Prostate gland (tissue), 2 donors: ENCODE results near the gene RTN4RL1. TPM values are rescaled to one million over a fixed set of nuclear protein-coding genes. Genes with fewer than 3 reads are reported as not detected.

ENCODE experiments used
- DNase-seq: peaks from one replicate; pipeline ENCODE4 v3.0.0-alpha.2; 2019; ENCODE audit warnings: low spot score
- H3K27ac ChIP-seq, 2 donors: fragments of 200-600 bp; sonication (generic); 2 replicates each; pipeline ENCODE4 v1.5.1; 2017 to 2019
- H3K27me3 ChIP-seq: fragments of 200-600 bp; sonication (generic); replicated peaks from 2 replicates; pipeline ENCODE4 v1.5.1; 2019; ENCODE audit not compliant: insufficient read depth
- H3K36me3 ChIP-seq, 2 donors: fragments of 200-600 bp; sonication (generic); 1 replicate in 1 of 2; 2 replicates in 1 of 2; pipeline versions ENCODE4 v1.5.1 to v1.8.1; 2017 to 2019
- H3K4me1 ChIP-seq: fragments of 200-600 bp; sonication (generic); replicated peaks from 2 replicates; pipeline ENCODE4 v1.5.1; 2019
- H3K4me3 ChIP-seq, 2 donors: fragments of 200-600 bp; sonication (generic); 2 replicates each; pipeline ENCODE4 v1.5.1; 2017 to 2019
- H3K9me3 ChIP-seq: fragments of 200-600 bp; sonication (generic); 2 replicates; pipeline ENCODE4 v1.5.1; 2017
- POLR2A ChIP-seq: fragments of 450-650 bp; IDR thresholded peaks from one replicate; pipeline ENCODE4 v1.6.1; 2016; ENCODE audit warnings: antibody characterized with exemption, mild to moderate bottlenecking
- POLR2AphosphoS5 ChIP-seq: sonication (generic); formaldehyde crosslinking; IDR thresholded peaks from one replicate; pipeline ENCODE4 v1.6.1; 2017; ENCODE audit warnings: antibody characterized with exemption
- WGBS: methylation state at CpG from one replicate; pipeline ENCODE4 v1.1.5; 2018; 5-methylcytosine and 5-hydroxymethylcytosine counted together
- intact Hi-C: fragments of 100-400 bp; cut with DNase I; formaldehyde crosslinking; loops from one replicate; pipeline ENCODE4 v1.14.2; 2022
- total RNA-seq, 2 donors: library from RNA; depleted of rRNA; stranded (reverse); fragments of >200 nt; gene quantifications; one replicate each; pipeline ENCODE4 v1.1.0, GENCODE V29; 2016
- TF ChIP-seq, protein P1 (sequence below), 4 experiments: fragments of 200-600 bp in 2 of 4; fragments of 450-650 bp in 2 of 4; sonication (generic) in 2 of 4; IDR thresholded peaks; 1 replicate in 3 of 4; 2 replicates in 1 of 4; pipeline ENCODE4 v1.5.1; 2016 to 2019; ENCODE audit warnings: antibody characterized with exemption in 4 of 4, mild to moderate bottlenecking in 2 of 4, moderate library complexity in 2 of 4

RTN4RL1 gene
- total RNA-seq, 2 donors from 2014 or later = 8.3 to 21.5 TPM

DNA sequence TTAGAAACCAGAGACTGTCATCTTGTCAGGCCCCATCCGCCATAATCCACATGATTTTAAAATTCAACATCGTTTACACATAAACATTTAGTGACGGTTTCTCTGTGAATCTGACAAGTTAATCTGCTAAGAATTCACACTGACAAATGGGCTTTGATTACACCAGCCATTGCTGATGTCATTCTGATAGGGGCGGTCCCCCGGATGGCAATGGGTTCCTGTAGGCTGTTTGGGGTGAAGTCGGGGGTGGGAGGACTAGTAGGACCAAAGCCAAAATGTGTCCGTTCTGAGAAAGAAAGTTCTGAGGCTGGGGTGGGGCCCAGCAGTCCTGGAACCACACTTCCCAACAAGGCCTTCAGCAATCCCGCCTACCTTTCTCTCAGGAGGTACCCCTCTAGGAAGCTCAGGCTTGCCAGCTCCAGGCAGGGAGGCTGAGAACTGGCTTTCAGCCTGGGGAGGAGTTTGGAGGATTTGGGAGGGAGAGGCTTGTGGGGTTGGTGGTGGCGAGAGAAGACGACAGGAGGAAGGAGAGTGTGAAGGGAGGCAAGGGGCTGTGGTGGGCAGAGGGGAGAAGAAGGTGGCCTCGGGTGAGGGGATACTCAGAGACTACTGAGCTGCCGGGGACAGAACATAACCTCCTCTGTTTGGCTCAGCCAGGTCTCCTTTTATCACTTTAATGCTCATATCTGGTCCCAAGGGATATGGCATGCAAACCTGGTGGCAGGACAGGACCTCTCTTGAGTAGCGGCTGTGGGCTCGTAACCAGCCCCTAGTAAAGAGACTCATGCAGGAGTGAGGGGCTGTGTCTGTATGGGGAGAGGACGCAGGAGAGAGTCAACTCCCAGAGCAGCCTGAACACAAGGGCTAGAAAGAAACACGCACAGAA is 38.4 kb upstream of the RTN4RL1 start:
- no peak overlapping the region for H3K4me3 ChIP-seq
- H3K27me3 ChIP-seq = no peaks in the 10 kb centered on the region
- no peak for DNase-seq
- WGBS = 56% methylated on average over 16 of the region's 16 CpGs
- TF ChIP-seq POLR2A = no peak
- no peak for TF ChIP-seq POLR2AphosphoS5
- H3K9me3 ChIP-seq = no peaks in the 10 kb centered on the region
- intact Hi-C loops = no loop called here
- H3K36me3 ChIP-seq = no peaks in the 10 kb centered on the region
- peak overlapping the region; percentile 75 to 82 for H3K27ac ChIP-seq
- peaks cover 4% of the 10 kb centered on the region for H3K4me1 ChIP-seq

DNA sequence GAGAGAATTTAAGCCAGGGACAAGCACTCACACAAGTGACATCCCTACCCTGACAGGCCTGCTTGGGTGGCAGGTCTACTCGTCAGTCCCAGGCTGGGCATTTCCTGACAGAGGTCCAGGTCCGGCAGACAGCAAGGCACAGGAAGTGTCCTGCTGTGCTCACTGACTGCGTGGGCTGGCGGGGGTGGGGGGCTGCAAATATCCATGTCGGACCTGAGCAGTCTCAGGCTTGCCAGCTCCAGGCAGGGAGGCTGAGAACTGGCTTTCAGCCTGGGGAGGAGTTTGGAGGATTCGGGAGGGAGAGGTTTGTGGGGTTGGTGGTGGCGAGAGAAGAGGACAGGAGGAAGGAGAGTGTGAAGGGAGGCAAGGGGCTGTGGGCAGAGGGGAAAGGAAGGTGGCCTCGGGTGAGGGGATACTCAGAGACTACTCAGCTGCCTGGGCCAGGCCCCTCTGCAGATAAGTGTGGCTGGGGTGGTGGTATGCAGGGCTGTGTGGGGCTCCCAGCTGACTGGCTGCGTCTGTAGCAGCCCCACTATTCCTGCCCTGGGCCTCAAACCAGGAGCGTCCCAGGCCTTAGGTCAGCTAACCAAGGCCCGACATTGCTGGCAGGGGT is 37.5 kb upstream of the RTN4RL1 start:
- H3K36me3 ChIP-seq = no peaks in the 10 kb centered on the region
- intact Hi-C loops = no loop called here
- H3K4me1 ChIP-seq = peaks cover 4% of the 10 kb centered on the region
- no peak overlapping the region for H3K4me3 ChIP-seq
- WGBS = 58% methylated on average over 11 of the region's 11 CpGs
- H3K27ac ChIP-seq = peak overlapping the region; percentile 75 to 82
- no peak for DNase-seq
- H3K9me3 ChIP-seq = no peaks in the 10 kb centered on the region
- no peaks in the 10 kb centered on the region for H3K27me3 ChIP-seq
- TF ChIP-seq, protein P1, sequence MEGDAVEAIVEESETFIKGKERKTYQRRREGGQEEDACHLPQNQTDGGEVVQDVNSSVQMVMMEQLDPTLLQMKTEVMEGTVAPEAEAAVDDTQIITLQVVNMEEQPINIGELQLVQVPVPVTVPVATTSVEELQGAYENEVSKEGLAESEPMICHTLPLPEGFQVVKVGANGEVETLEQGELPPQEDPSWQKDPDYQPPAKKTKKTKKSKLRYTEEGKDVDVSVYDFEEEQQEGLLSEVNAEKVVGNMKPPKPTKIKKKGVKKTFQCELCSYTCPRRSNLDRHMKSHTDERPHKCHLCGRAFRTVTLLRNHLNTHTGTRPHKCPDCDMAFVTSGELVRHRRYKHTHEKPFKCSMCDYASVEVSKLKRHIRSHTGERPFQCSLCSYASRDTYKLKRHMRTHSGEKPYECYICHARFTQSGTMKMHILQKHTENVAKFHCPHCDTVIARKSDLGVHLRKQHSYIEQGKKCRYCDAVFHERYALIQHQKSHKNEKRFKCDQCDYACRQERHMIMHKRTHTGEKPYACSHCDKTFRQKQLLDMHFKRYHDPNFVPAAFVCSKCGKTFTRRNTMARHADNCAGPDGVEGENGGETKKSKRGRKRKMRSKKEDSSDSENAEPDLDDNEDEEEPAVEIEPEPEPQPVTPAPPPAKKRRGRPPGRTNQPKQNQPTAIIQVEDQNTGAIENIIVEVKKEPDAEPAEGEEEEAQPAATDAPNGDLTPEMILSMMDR (IDR thresholded peaks at IDR 0.05) = no peak
- TF ChIP-seq POLR2A (no peak), POLR2AphosphoS5 (no peak)

DNA sequence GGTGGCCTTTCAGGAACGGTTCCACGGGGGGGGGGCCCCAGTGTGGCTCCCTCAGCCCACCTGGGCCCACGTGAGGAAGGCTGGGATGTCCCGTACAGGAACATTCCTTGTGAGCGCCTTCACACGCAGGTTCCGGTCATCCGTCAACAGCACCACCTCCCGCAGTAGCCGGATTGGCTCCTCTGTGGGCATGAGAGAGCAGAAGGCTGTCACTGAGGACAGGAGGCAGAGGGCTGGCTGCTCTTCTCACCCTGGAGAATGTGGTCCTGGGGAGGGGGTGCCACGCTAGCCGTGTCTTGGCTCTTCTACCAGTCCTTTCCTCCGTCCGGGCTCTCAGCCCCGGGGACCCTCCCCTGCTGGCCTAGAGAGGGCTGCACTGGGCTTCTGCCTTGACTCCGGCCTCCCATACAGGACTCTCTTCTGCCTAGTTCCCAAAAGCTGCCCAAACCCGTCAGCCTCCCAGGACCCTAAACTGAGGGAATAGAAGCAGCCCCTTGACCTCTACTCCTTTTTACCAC is 36.4 kb upstream of the RTN4RL1 start:
- WGBS = 65% methylated on average over 17 of the region's 17 CpGs
- no peaks in the 10 kb centered on the region for H3K9me3 ChIP-seq
- no peak overlapping the region for H3K4me3 ChIP-seq
- H3K27me3 ChIP-seq = no peaks in the 10 kb centered on the region
- TF ChIP-seq POLR2AphosphoS5 = no peak
- no peak for TF ChIP-seq POLR2A
- TF ChIP-seq, protein P1 (IDR thresholded peaks at IDR 0.05) = no peak
- no peaks in the 10 kb centered on the region for H3K36me3 ChIP-seq
- peak overlapping the region; percentile 75 to 82 for H3K27ac ChIP-seq
- no peak for DNase-seq
- no peaks in the 10 kb centered on the region for H3K4me1 ChIP-seq
- intact Hi-C loops = no loop called here

DNA sequence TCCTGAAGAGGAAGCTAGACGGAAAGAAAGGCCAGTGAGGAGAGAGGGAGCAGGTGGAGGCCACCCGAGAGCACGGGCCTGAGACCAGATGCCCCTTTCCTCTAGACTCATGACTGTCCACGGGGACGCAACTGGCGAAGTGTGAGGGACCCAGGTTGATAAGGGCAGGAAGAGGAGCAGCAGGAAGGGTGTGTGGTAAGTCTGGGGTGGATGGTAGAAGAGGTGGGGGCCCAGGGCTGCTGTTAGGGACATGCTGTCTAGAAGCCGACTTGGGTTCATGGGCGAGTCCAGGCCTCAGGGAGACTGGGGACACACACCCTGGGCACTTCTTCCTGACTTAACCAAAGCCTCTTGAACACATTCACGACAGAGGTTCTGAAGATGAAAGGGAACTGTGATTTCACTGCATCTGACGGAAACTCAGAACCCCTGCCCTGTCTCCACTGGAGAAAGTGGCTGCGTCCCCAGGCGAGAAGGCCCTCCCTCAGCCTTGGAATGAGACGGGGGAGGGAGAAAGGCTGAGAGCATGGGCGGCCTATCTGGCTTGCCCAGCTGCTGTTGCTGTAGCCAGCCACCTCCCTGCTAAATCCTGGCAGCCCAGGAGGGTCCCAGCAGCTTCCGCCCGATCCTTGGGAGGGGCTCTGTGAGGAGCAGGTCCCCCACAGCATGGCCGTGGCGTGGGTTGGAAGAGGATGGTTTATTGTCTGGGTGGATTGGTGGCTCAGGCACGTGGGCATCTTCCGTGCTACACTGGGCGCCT is 35.7 kb upstream of the RTN4RL1 start:
- Histone ChIP-seq H3K27me3 (no peaks in the 10 kb centered on the region), H3K4me3 (no peak overlapping the region), H3K4me1 (no peaks in the 10 kb centered on the region), H3K9me3 (no peaks in the 10 kb centered on the region), H3K36me3 (no peaks in the 10 kb centered on the region), H3K27ac (peak overlapping the region; percentile 75 to 82)
- 73% methylated on average over 21 of the region's 21 CpGs for WGBS
- no peak for DNase-seq
- TF ChIP-seq, protein P1 (IDR thresholded peaks at IDR 0.05) = no peak
- TF ChIP-seq POLR2A (no peak), POLR2AphosphoS5 (no peak)
- intact Hi-C loops = no loop called here

DNA sequence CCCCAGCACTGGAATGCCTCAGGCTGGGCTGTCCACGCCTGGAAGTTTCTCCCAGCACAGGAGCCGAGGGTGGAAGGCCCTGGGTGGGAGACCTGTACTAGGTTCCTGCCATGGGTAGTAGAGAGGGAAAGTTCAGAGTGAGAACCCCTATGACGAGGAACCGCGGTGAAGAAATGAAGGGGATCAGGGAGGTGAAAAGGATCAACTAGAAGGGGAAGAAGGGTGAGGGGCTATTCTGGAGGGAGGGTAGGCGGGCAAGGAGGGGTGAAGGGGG is 35.2 kb upstream of the RTN4RL1 start:
- DNase-seq = no peak
- Histone ChIP-seq H3K27ac (peak overlapping the region; percentile 75 to 82), H3K4me3 (no peak overlapping the region), H3K36me3 (no peaks in the 10 kb centered on the region), H3K9me3 (no peaks in the 10 kb centered on the region), H3K4me1 (no peaks in the 10 kb centered on the region), H3K27me3 (no peaks in the 10 kb centered on the region)
- TF ChIP-seq, protein P1 (IDR thresholded peaks at IDR 0.05) = no peak
- TF ChIP-seq POLR2AphosphoS5 (no peak), POLR2A (no peak)
- WGBS = 78% methylated on average over 6 of the region's 6 CpGs
- intact Hi-C loops = no loop called here
